K562 (cell line): ENCODE measurements around the gene RUFY2. TPM values are rescaled to one million over a fixed set of nuclear protein-coding genes. Genes with fewer than 3 reads are reported as not detected.
"Not testable (repeated sequence)": the region's sequence is repeated elsewhere in the genome, so short reads cannot be mapped to it uniquely, and the experiment has no call there.

Experiments
- ATAC-seq: fragments of 200-7000 bp; cut with Tn5 transposase; 3 replicates; pipeline ENCODE4 v1.9.1; 2020; ENCODE audit warnings: moderate library complexity
- BruUV-seq: library from RNA; stranded (reverse); fragments of 400-500 nt; replicated peaks from 2 replicates; lab custom pipeline; 2021; lab: Mats Ljungman, UMichigan
- CTCF ChIA-PET: fragments of 300-600 bp; formaldehyde crosslinking; extraction: SDS; loops from one replicate; lab custom pipeline; 2021; ENCODE audit warnings: low intra/inter-chr PET ratio; lab: Yijun Ruan, JAX
- POLR2A ChIA-PET: fragments of 300-600, 350-650 bp; sonication (Branson Sonifier 250); formaldehyde crosslinking; extraction: SDS; loops from one replicate; lab custom pipeline; 2021; ENCODE audit warnings: antibody characterized with exemption, inconsistent platforms; lab: Yijun Ruan, JAX
- DNase-seq, 4 experiments: peaks; one replicate each; pipeline versions ENCODE4 v3.0.0 to v3.0.0-alpha.2; 2011 to 2018; ENCODE audit warnings: low spot score in 3 of 4, mixed read lengths in 3 of 4; ENCODE audit errors: extremely low read depth in 1 of 4
- FAIRE-seq: peaks from 2 replicates; lab custom pipeline; 2011; peaks lifted over from hg19 to GRCh38; lab: Jason Lieb, UNC
- H2AFZ ChIP-seq: 2 replicates; pipeline ENCODE4 v1.6.0; 2011; ENCODE audit warnings: low read depth, low read length, control low read depth, inconsistent platforms
- H3K27ac ChIP-seq: fragments of 200-600 bp; 3 replicates; pipeline ENCODE4 v1.8.0; 2011; ENCODE audit warnings: low read depth, mild to moderate bottlenecking, control low read depth, inconsistent platforms, low read length, moderate library complexity, mixed read lengths; ENCODE audit errors: extremely low read depth
- H3K27me3 ChIP-seq, 2 experiments: fragments of 300-600 bp in 1 of 2; 2 replicates in 1 of 2; 3 replicates in 1 of 2; pipeline versions ENCODE4 v1.6.0 to v1.8.0; 2011; ENCODE audit warnings: inconsistent platforms in 2 of 2, low read length in 2 of 2, mild to moderate bottlenecking in 1 of 2, mixed read lengths in 1 of 2, moderate library complexity in 1 of 2; ENCODE audit not compliant: control insufficient read depth in 2 of 2, insufficient read depth in 2 of 2
- H3K36me3 ChIP-seq: fragments of 300-600 bp; 3 replicates; pipeline ENCODE4 v1.8.0; 2011; ENCODE audit warnings: mild to moderate bottlenecking, low read length, inconsistent platforms; ENCODE audit not compliant: control insufficient read depth, insufficient read depth
- H3K4me1 ChIP-seq, 2 experiments: fragments of 200-600 bp in 1 of 2; replicated peaks in 1 of 2; 2 replicates in 1 of 2; 3 replicates in 1 of 2; pipeline versions ENCODE4 v1.5.1 to v1.8.0; 2011; ENCODE audit warnings: inconsistent platforms in 2 of 2, low read length in 2 of 2, mild to moderate bottlenecking in 1 of 2, mixed read lengths in 1 of 2, moderate library complexity in 1 of 2; ENCODE audit not compliant: control insufficient read depth in 2 of 2, insufficient read depth in 2 of 2
- H3K4me2 ChIP-seq: 2 replicates; pipeline ENCODE4 v1.6.1; 2011; ENCODE audit warnings: low read length, control low read depth, inconsistent platforms, mixed read lengths; ENCODE audit not compliant: insufficient read depth
- H3K4me3 ChIP-seq: fragments of 200-600 bp; sonication (generic), shearing (Covaris generic); 2 replicates; pipeline ENCODE4 v1.5.1; 2016; ENCODE audit warnings: control low read depth, inconsistent platforms
- H3K79me2 ChIP-seq: fragments of 200-600 bp; 3 replicates; pipeline ENCODE4 v1.8.0; 2011; ENCODE audit warnings: low read length, inconsistent platforms; ENCODE audit not compliant: control insufficient read depth, insufficient read depth
- H3K9ac ChIP-seq, 2 experiments: 2 replicates each; pipeline versions ENCODE4 v1.6.0 to v1.6.1; 2011; ENCODE audit warnings: low read depth in 2 of 2, low read length in 2 of 2, control low read depth in 1 of 2, inconsistent platforms in 1 of 2, mild to moderate bottlenecking in 1 of 2, mixed read lengths in 1 of 2; ENCODE audit not compliant: insufficient read depth in 1 of 2
- H3K9me1 ChIP-seq: one replicate; pipeline ENCODE4 v1.6.0; 2011; ENCODE audit warnings: inconsistent platforms, mild to moderate bottlenecking, low read length, moderate library complexity; ENCODE audit not compliant: control insufficient read depth, insufficient read depth
- H3K9me3 ChIP-seq: replicated peaks from 2 replicates; pipeline ENCODE4 v1.5.1; 2011; ENCODE audit warnings: low read depth, low read length, inconsistent platforms; ENCODE audit not compliant: control insufficient read depth, insufficient read depth
- H4K20me1 ChIP-seq: replicated peaks from 2 replicates; pipeline ENCODE4 v1.6.1; 2011; ENCODE audit warnings: low read length, inconsistent platforms, mixed read lengths; ENCODE audit not compliant: control insufficient read depth, insufficient read depth
- ASH1L ChIP-seq: fragments of 450-650 bp; IDR thresholded peaks from 2 replicates; pipeline ENCODE4 v1.6.1; 2018; ENCODE audit warnings: borderline replicate concordance, mild to moderate bottlenecking, low read depth; ENCODE audit not compliant: partially characterized antibody
- KLF10 ChIP-seq: fragments of 250-450 bp; sonication (Bioruptor Pico); IDR thresholded peaks from 2 replicates; pipeline ENCODE4 v1.6.1; 2021; ENCODE audit warnings: matching md5 sums
- MLLT1 ChIP-seq, 2 experiments: fragments of 450-650 bp; IDR thresholded peaks; 2 replicates each; pipeline ENCODE4 v1.6.1; 2016
- NCOA1 ChIP-seq: fragments of 450-650 bp; IDR thresholded peaks from 2 replicates; pipeline ENCODE4 v1.6.1; 2016; ENCODE audit warnings: low read depth
- PML ChIP-seq: IDR thresholded peaks from 2 replicates; pipeline ENCODE4 v1.6.1; 2012; ENCODE audit warnings: low read length, inconsistent platforms
- SLC30A9 ChIP-seq: fragments of 250-450 bp; sonication (Bioruptor Pico); IDR thresholded peaks from 2 replicates; pipeline ENCODE4 v1.8.0; 2022; ENCODE audit warnings: mild to moderate bottlenecking, moderate library complexity
- ZKSCAN3 ChIP-seq: fragments of 250-450 bp; sonication (Bioruptor Pico); IDR thresholded peaks from 2 replicates; pipeline ENCODE4 v1.4.0; 2020
- WGBS: fragments of 100-300 bp; shearing (Covaris generic); methylation state at CpG from one replicate; pipeline ENCODE4 v1.1.6; 2016; ENCODE audit warnings: low coverage, mixed read lengths; ENCODE audit not compliant: insufficient coverage; ENCODE audit errors: missing lambda C conversion rate; 5-methylcytosine and 5-hydroxymethylcytosine counted together
- in situ Hi-C: fragments of 300-500 bp; cut with MboI; formaldehyde crosslinking; loops from 4 replicates; pipeline ENCODE4 v1.15.0; 2018; ENCODE audit warnings: inconsistent platforms, mixed read lengths
- intact Hi-C: fragments of 100-400 bp; cut with micrococcal nuclease; formaldehyde crosslinking; loops from 2 replicates; pipeline ENCODE4 v1.14.2; 2022
- polyA plus RNA-seq, 8 experiments: library from polyadenylated mRNA; depleted of rRNA in 4 of 8; stranded (reverse) in 5 of 8; unstranded in 3 of 8; fragments of >200 nt; fragmentation: Nextera tagmentation in 2 of 8; fragmentation: Illumina TruSeq in 1 of 8; extraction: Ambion mirVana in 2 of 8; extraction: Trizol in 1 of 8; gene quantifications; 2 replicates each; pipeline versions ENCODE4 v1.2.1 to v1.2.3, GENCODE V29; 2011 to 2014; ENCODE audit warnings: inconsistent platforms in 1 of 8, missing spikeins in 1 of 8
- total RNA-seq, 7 experiments: library from RNA; depleted of rRNA in 6 of 7; stranded (reverse); fragments of >200 nt in 6 of 7; fragmentation: Illumina TruSeq in 2 of 7; extraction: Trizol in 2 of 7; gene quantifications; 2 replicates each; pipeline versions ENCODE4 v1.2.1 to v1.2.3, GENCODE V29; 2011 to 2021; ENCODE audit warnings: low replicate concordance in 1 of 7

The RUFY2 gene
- total and polyA plus RNA-seq, 9 of the 15 experiments (the other 6 are each of a cell fraction or from before 2014, with no cell fraction given): 3.7 to 20.1 (median 12.6) TPM

DNA sequence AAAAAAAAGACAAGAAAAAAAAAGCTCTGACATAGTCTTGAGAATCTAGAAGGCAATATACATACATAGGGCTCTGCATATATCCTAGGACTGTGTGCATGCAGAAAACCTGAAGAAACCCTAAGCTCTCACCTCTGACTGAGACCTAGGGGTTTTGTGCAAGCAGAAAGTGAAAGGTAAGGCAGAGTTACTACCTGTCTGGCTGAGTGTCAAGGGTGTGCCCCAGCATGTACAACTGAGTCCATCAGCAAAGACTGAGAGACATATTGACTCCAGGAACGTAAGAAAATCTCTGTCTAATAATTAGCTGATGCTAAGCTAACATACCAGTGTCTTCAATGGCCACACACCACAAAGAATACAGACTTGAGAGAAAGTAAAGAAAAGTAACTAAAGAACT lies 91.5 kb downstream of the RUFY2 start:
- Histone ChIP-seq H2AFZ (no peak overlapping the region), H3K9me1 (no peaks in the 10 kb centered on the region), H3K9me3 (no peaks in the 10 kb centered on the region; the same call in 1 of the 2 replicates), H3K36me3 (no peaks in the 10 kb centered on the region), H3K27ac (no peak overlapping the region), H3K9ac (no peak overlapping the region), H4K20me1 (no peaks in the 10 kb centered on the region), H3K4me3 (no peak overlapping the region), H3K79me2 (no peaks in the 10 kb centered on the region), H3K27me3 (no peaks in the 10 kb centered on the region), H3K4me2 (no peak overlapping the region), H3K4me1 (no peaks in the 10 kb centered on the region)
- DNase-seq (no peak), FAIRE-seq (no peak), ATAC-seq (no peak)
- CTCF ChIA-PET: no interaction called here
- WGBS: 11% methylated on average over 1 of the region's 1 CpG
- TF ChIP-seq KLF10 (CRISPR knock-in tag) (no peak), NCOA1 (no peak), ZKSCAN3 (CRISPR knock-in tag) (no peak), ASH1L (no peak), SLC30A9 (no peak), MLLT1 (IDR thresholded peaks at IDR 0.05) (no peak), PML (no peak)
- POLR2A ChIA-PET: interaction anchor here (0.7 to 2.5 kb wide), 3 partner anchors 12 to 16 kb away, joined by 4 to 8 read pairs (median 4); partner anchors contain the start of gene HNRNPH3
- in situ Hi-C loops (no loop called here), intact Hi-C loops (no loop called here)
- no TSS peak for BruUV-seq

GRCh38 chr10:68314930-68315329 lies 92.1 kb downstream of the RUFY2 start:
- not testable (repeated sequence) for FAIRE-seq

More at GRCh38 chr10:68314930-68315329, 92.1 kb downstream of the RUFY2 start:
- H2AFZ ChIP-seq, H3K27me3 ChIP-seq, ATAC-seq, CTCF ChIA-PET, BruUV-seq, H3K9me3 ChIP-seq, H3K27ac ChIP-seq, H4K20me1 ChIP-seq, intact Hi-C loops, H3K36me3 ChIP-seq, H3K4me2 ChIP-seq, H3K4me3 ChIP-seq, H3K79me2 ChIP-seq, DNase-seq, H3K9ac ChIP-seq, H3K4me1 ChIP-seq, H3K9me1 ChIP-seq, in situ Hi-C loops: not testable (repeated sequence)
- WGBS: 41% methylated on average over 6 of the region's 6 CpGs
- POLR2A ChIA-PET: interaction anchor here (0.7 to 2.5 kb wide), 4 partner anchors 11 to 18 kb away, joined by 4 to 8 read pairs (median 5); partner anchors contain the start of genes HNRNPH3 and PBLD
